ENCODE data around the gene ADCY6.

- TF ChIP-seq EZH2 (IDR thresholded peaks at IDR 0.05; ENCODE audit: low read depth) (no peak), CTCF (conservative IDR thresholded peaks at IDR 0.05) (no peak)
Measured at GRCh38 chr12:48813465-48814261, 24.8 kb upstream of the ADCY6 start.
